Parathyroid adenoma (tissue), 2 donors: ENCODE data around the gene AGBL1.

Experiments
- H2AFZ ChIP-seq: fragments of 300-600 bp; sonication (generic); one replicate; pipeline ENCODE4 v1.7.0; 2017; ENCODE audit warnings: antibody characterized with exemption, mild to moderate bottlenecking
- H3K27ac ChIP-seq: fragments of 300-600 bp; sonication (generic); one replicate; pipeline ENCODE4 v1.7.0; 2017
- H3K27me3 ChIP-seq: fragments of 300-600 bp; sonication (generic); one replicate; pipeline ENCODE4 v1.7.0; 2017; ENCODE audit warnings: low read length; ENCODE audit not compliant: control insufficient read depth, insufficient read depth
- H3K36me3 ChIP-seq: fragments of 300-600 bp; sonication (generic); one replicate; pipeline ENCODE4 v1.7.0; 2017; ENCODE audit warnings: low read length; ENCODE audit not compliant: control insufficient read depth, insufficient read depth
- H3K4me1 ChIP-seq: fragments of 300-600 bp; sonication (generic); one replicate; pipeline ENCODE4 v1.7.0; 2017; ENCODE audit warnings: control low read depth
- H3K4me2 ChIP-seq: fragments of 300-600 bp; sonication (generic); one replicate; pipeline ENCODE4 v1.7.0; 2017; ENCODE audit warnings: low read length
- H3K4me3 ChIP-seq: fragments of 300-600 bp; sonication (generic); one replicate; pipeline ENCODE4 v1.7.0; 2017; ENCODE audit warnings: low read depth, low read length
- H3K79me2 ChIP-seq: fragments of 300-600 bp; sonication (generic); one replicate; pipeline ENCODE4 v1.7.0; 2017; ENCODE audit warnings: control low read depth
- H3K9ac ChIP-seq: fragments of 300-600 bp; sonication (generic); one replicate; pipeline ENCODE4 v1.7.0; 2017; ENCODE audit warnings: mild to moderate bottlenecking
- H3K9me3 ChIP-seq: fragments of 300-600 bp; sonication (generic); one replicate; pipeline ENCODE4 v1.7.0; 2017; ENCODE audit warnings: low read length; ENCODE audit not compliant: control insufficient read depth
- CTCF ChIP-seq: fragments of 300-600 bp; sonication (generic); IDR thresholded peaks from one replicate; pipeline ENCODE4 v1.7.0; 2017; ENCODE audit warnings: antibody characterized with exemption, mild to moderate bottlenecking
- donor health status: primary hyperparathyroidism.

The AGBL1 gene

GRCh38 chr15:86558686-86559085 lies 479.0 kb downstream of the AGBL1 start:
- H3K79me2 ChIP-seq: no peaks in the 10 kb centered on the region
- no peak overlapping the region for H2AFZ ChIP-seq
- no peak for TF ChIP-seq CTCF
- no peaks in the 10 kb centered on the region for H3K36me3 ChIP-seq
- no peak overlapping the region for H3K27ac ChIP-seq
- H3K9me3 ChIP-seq: no peaks in the 10 kb centered on the region
- H3K4me2 ChIP-seq: no peak overlapping the region
- no peak overlapping the region for H3K9ac ChIP-seq
- H3K4me3 ChIP-seq: no peak overlapping the region
- H3K4me1 ChIP-seq: no peaks in the 10 kb centered on the region
- H3K27me3 ChIP-seq: no peaks in the 10 kb centered on the region

GRCh38 chr15:86568378-86568777 lies 488.7 kb downstream of the AGBL1 start:
- H3K27me3 ChIP-seq: no peaks in the 10 kb centered on the region
- H3K4me3 ChIP-seq: no peak overlapping the region
- no peaks in the 10 kb centered on the region for H3K79me2 ChIP-seq
- no peak overlapping the region for H3K4me2 ChIP-seq
- no peaks in the 10 kb centered on the region for H3K9me3 ChIP-seq
- H3K36me3 ChIP-seq: no peaks in the 10 kb centered on the region
- no peak overlapping the region for H3K27ac ChIP-seq
- H3K9ac ChIP-seq: no peak overlapping the region
- H3K4me1 ChIP-seq: no peaks in the 10 kb centered on the region
- no peak overlapping the region for H2AFZ ChIP-seq
- no peak for TF ChIP-seq CTCF

GRCh38 chr15:86570738-86571137 lies 491.1 kb downstream of the AGBL1 start:
- H2AFZ ChIP-seq: no peak overlapping the region

GRCh38 chr15:86571873-86572272 lies 492.2 kb downstream of the AGBL1 start:
- H3K36me3 ChIP-seq: no peaks in the 10 kb centered on the region
- H3K27me3 ChIP-seq: no peaks in the 10 kb centered on the region
- H3K27ac ChIP-seq: no peak overlapping the region
- no peak for TF ChIP-seq CTCF
- H2AFZ ChIP-seq: no peak overlapping the region
- H3K4me1 ChIP-seq: no peaks in the 10 kb centered on the region
- H3K4me2 ChIP-seq: no peak overlapping the region
- no peaks in the 10 kb centered on the region for H3K79me2 ChIP-seq
- no peaks in the 10 kb centered on the region for H3K9me3 ChIP-seq
- no peak overlapping the region for H3K9ac ChIP-seq
- no peak overlapping the region for H3K4me3 ChIP-seq

More at GRCh38 chr15:86570738-86571137, 491.1 kb downstream of the AGBL1 start:
- H3K79me2 ChIP-seq: no peaks in the 10 kb centered on the region
- no peaks in the 10 kb centered on the region for H3K27me3 ChIP-seq
- no peak overlapping the region for H3K27ac ChIP-seq
- H3K36me3 ChIP-seq: no peaks in the 10 kb centered on the region
- TF ChIP-seq CTCF: no peak
- no peak overlapping the region for H3K9ac ChIP-seq
- no peaks in the 10 kb centered on the region for H3K9me3 ChIP-seq
- no peak overlapping the region for H3K4me3 ChIP-seq
- H3K4me1 ChIP-seq: no peaks in the 10 kb centered on the region
- no peak overlapping the region for H3K4me2 ChIP-seq

GRCh38 chr15:86572368-86572841 lies 492.7 kb downstream of the AGBL1 start:
- Histone ChIP-seq H3K4me3 (no peak overlapping the region), H3K36me3 (no peaks in the 10 kb centered on the region), H3K27me3 (no peaks in the 10 kb centered on the region), H3K4me2 (no peak overlapping the region), H2AFZ (no peak overlapping the region), H3K9ac (no peak overlapping the region), H3K27ac (no peak overlapping the region), H3K79me2 (no peaks in the 10 kb centered on the region), H3K9me3 (no peaks in the 10 kb centered on the region), H3K4me1 (no peaks in the 10 kb centered on the region)
- no peak for TF ChIP-seq CTCF
